Small intestine (tissue), 7 donors: ENCODE results near the gene RYR2. TPM values are rescaled to one million over a fixed set of nuclear protein-coding genes. Genes with fewer than 3 reads are reported as not detected.

Source experiments
- DNase-seq, 2 donors: peaks; one replicate each; pipeline versions ENCODE4 v3.0.0 to v3.0.0-alpha.2; 2013
- FAIRE-seq: peaks from 2 replicates; lab custom pipeline; 2012; peaks lifted over from hg19 to GRCh38; lab: Jason Lieb, UNC
- H3K27ac ChIP-seq, 3 donors: one replicate each; pipeline ENCODE4 v1.5.1; 2013; ENCODE audit warnings: low read length in 2 of 3, mild to moderate bottlenecking in 2 of 3, control low read depth in 1 of 3, inconsistent platforms in 1 of 3, low read depth in 1 of 3, moderate library complexity in 1 of 3
- H3K27me3 ChIP-seq, 3 donors: one replicate each; pipeline ENCODE4 v1.6.1; 2013; ENCODE audit warnings: low read length in 3 of 3, inconsistent platforms in 1 of 3; ENCODE audit not compliant: control insufficient read depth in 3 of 3, insufficient read depth in 3 of 3
- H3K36me3 ChIP-seq, 3 donors: one replicate each; pipeline ENCODE4 v1.6.1; 2013; ENCODE audit warnings: low read length in 3 of 3, inconsistent platforms in 1 of 3, low read depth in 1 of 3, mild to moderate bottlenecking in 1 of 3, moderate library complexity in 1 of 3; ENCODE audit not compliant: control insufficient read depth in 3 of 3, insufficient read depth in 2 of 3
- H3K4me1 ChIP-seq, 3 donors: one replicate each; pipeline ENCODE4 v1.6.1; 2013; ENCODE audit warnings: low read length in 2 of 3, inconsistent platforms in 1 of 3, low read depth in 1 of 3, mild to moderate bottlenecking in 1 of 3, moderate library complexity in 1 of 3; ENCODE audit not compliant: control insufficient read depth in 3 of 3, insufficient read depth in 2 of 3
- H3K4me3 ChIP-seq, 3 donors: one replicate each; pipeline ENCODE4 v1.5.1; 2013; ENCODE audit warnings: low read length in 3 of 3, control low read depth in 1 of 3, inconsistent platforms in 1 of 3, low read depth in 1 of 3, mild to moderate bottlenecking in 1 of 3, moderate library complexity in 1 of 3
- H3K9me3 ChIP-seq, 2 donors: one replicate each; pipeline ENCODE4 v1.6.1; 2013; ENCODE audit warnings: low read depth in 1 of 2, low read length in 1 of 2; ENCODE audit not compliant: control insufficient read depth in 2 of 2, insufficient read depth in 1 of 2
- WGBS, 3 donors: extraction: QIAGEN DNeasy Blood & Tissue Kit; methylation state at CpG; one replicate each; pipeline ENCODE4 v1.1.7; 2013; 5-methylcytosine and 5-hydroxymethylcytosine counted together
- polyA plus RNA-seq, 4 donors: library from polyadenylated mRNA; stranded (reverse) in 3 of 4; unstranded in 1 of 4; fragments of 200-250 nt in 3 of 4; fragments of 120-200 nt in 1 of 4; gene quantifications; one replicate each; pipeline versions ENCODE4 v1.2.1 to v1.2.3, GENCODE V29; 2013
- donor health status: healthy with polysubstance abuse.
- donor health status: control.
- donor health status: control.
- donor health status: Bipolar disorder and iron deficiency.
- donor health status: healthy.

RYR2 gene
- polyA plus RNA-seq, 4 donors: 0.22 to 1.5 (median 0.62) TPM

DNA sequence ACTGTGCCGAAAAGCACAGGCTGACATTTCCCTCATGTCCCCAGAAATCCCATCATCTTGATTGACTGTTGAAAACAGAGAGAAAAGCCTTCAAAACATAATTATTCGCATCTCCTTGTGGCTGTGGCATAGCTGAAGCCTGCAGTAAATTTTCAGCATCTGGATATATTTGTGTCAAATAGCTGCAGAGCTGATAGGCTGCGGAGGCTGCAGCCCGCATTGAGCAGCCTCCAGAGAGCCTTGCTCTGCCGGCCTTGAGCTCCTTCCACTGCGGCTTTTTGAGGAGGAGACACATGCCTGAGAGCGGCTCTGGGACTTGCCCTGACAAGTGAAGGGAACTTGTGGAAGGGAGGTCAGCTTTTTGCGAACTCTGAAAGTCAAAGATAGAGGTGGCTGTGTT, 144.7 kb downstream of the RYR2 start:
- DNase-seq: no peak
- H3K27me3 ChIP-seq: no peaks in the 10 kb centered on the region
- H3K27ac ChIP-seq: no peak overlapping the region
- H3K9me3 ChIP-seq: no peaks in the 10 kb centered on the region
- FAIRE-seq: no peak
- H3K36me3 ChIP-seq: no peaks in the 10 kb centered on the region
- no peaks in the 10 kb centered on the region for H3K4me1 ChIP-seq
- H3K4me3 ChIP-seq: no peak overlapping the region
- 46 to 69% (median 58%) methylated on average over 8 of the region's 8 CpGs for WGBS, 3 donors

DNA sequence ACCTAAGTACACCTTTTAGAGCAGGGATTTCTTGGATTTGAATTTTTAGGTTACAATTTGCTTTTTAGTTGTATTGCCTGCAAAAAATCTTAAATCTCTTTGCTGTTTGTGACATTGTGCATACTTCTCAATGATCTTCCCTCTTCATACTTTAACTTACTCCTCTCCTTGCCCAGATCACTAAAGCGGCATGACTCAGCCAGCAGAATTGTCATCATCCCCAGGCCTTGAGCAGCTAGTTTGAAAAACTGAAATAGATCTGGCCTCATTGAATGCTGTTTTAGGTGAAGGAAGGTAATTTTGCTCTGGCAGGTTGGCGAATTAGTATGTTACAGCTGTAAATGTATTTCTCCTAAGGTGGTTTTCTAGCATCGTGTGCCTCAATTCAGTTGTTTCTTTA, 145.9 kb downstream of the RYR2 start:
- H3K9me3 ChIP-seq: no peaks in the 10 kb centered on the region
- H3K4me1 ChIP-seq: no peaks in the 10 kb centered on the region
- no peak overlapping the region for H3K4me3 ChIP-seq
- no peak for DNase-seq
- H3K36me3 ChIP-seq: no peaks in the 10 kb centered on the region
- WGBS, 3 donors: 86 to 90% (median 89%) methylated on average over 3 of the region's 3 CpGs
- no peak overlapping the region for H3K27ac ChIP-seq
- no peak for FAIRE-seq
- no peaks in the 10 kb centered on the region for H3K27me3 ChIP-seq

DNA sequence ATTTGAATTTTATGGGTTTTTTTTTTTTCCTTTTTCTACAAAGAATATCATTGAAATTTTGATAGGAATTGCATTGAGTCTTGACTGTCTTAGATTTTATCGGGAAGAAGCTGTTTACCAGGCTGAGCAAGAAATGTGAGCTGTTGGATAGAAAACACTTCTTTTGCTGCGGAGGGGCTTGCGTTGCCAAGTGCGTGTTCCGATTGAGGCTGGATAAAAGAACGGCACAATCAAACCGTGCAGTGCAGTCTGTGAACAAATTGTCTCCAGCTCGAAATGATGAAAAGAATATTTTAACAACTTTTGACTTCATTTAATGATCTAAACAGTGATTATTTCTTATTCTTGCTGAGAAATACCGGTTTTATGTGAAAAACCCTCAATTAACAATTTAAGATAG, 149.4 kb downstream of the RYR2 start:
- no peak overlapping the region for H3K4me3 ChIP-seq
- no peaks in the 10 kb centered on the region for H3K4me1 ChIP-seq
- DNase-seq (no peak), FAIRE-seq (no peak)
- no peaks in the 10 kb centered on the region for H3K9me3 ChIP-seq
- no peak overlapping the region for H3K27ac ChIP-seq
- no peaks in the 10 kb centered on the region for H3K36me3 ChIP-seq
- WGBS, 3 donors: 81 to 93% (median 83%) methylated on average over 9 of the region's 9 CpGs
- H3K27me3 ChIP-seq: no peaks in the 10 kb centered on the region

DNA sequence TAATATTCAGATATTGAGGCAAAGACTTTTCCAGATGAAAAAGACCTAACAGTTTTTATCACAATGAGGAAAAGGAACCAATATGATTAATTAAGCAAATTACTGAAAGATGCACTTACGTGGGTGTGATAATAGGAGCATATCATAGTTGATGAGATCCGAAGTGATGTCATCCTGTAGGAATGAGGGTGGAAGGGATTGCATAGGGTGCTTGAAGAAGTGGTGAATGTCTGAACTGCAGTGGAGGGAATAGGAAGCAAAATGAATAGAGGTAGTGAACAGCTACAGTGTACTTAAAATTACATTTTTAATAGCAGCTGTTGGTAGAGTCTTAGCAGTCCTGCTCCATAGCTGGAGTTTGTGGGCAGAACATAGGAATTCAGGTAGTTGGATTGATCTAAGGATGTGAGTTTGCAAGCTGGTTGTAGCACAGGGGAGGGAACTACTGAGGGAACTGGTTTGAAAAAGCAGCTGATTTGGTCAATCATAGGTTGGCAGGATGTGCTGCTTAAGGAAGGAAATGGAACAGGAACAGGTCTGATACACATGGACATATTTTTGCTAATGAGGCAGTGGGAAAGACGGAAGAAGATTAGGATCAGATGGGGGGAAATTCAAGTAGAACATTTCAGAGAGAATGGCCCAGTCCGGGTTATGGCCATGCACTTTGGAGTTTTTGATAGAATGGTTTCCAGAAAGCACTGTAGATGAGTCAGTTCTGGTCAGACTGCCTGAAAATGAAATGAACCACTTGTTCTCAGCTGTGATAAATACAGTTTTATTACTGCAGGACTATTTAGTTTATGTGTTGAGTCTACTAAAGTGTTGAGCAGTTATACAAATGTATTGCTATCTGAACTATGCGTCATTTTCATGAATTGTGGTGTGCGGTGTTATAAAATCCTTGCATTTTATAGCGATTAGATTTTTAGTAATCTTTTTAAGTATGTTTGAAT, 155.8 kb downstream of the RYR2 start:
- H3K27me3 ChIP-seq: no peaks in the 10 kb centered on the region
- H3K9me3 ChIP-seq: no peaks in the 10 kb centered on the region
- H3K27ac ChIP-seq: no peak overlapping the region
- FAIRE-seq (no peak), DNase-seq (no peak)
- no peaks in the 10 kb centered on the region for H3K36me3 ChIP-seq
- H3K4me1 ChIP-seq: no peaks in the 10 kb centered on the region
- WGBS, 3 donors: 64 to 76% (median 71%) methylated on average over 7 of the region's 7 CpGs
- H3K4me3 ChIP-seq: no peak overlapping the region

- no peak overlapping the region for H3K4me3 ChIP-seq
- 63 to 78% (median 74%) methylated on average over 6 of the region's 6 CpGs for WGBS, 3 donors
- H3K27ac ChIP-seq: no peak overlapping the region
- no peaks in the 10 kb centered on the region for H3K27me3 ChIP-seq
- no peaks in the 10 kb centered on the region for H3K9me3 ChIP-seq
- FAIRE-seq: no peak
- DNase-seq: no peak
- H3K36me3 ChIP-seq: no peaks in the 10 kb centered on the region
- H3K4me1 ChIP-seq: no peaks in the 10 kb centered on the region
Measured at GRCh38 chr1:237199026-237199425, 157.0 kb downstream of the RYR2 start.

DNA sequence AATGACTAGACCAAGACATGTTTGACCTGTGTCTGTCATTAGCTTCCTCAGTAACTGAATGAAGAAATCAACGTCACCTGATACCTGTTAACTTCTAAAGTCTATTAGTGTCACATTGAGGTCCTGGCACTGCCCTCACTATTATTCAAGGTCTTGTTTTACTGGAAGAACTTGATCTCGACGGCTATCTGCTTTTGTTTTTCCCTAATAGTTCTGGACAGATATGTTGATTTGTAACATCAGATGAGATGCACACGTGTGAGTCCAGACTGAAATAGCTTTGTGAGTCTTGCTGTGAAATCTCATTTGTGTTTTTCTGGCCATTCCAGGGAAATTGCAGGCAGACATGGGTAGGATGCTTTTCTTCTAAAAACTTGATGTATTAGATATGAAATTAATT, 159.2 kb downstream of the RYR2 start:
- H3K4me3 ChIP-seq: no peak overlapping the region
- 66 to 84% (median 71%) methylated on average over 4 of the region's 4 CpGs for WGBS, 3 donors
- no peaks in the 10 kb centered on the region for H3K9me3 ChIP-seq
- no peaks in the 10 kb centered on the region for H3K4me1 ChIP-seq
- FAIRE-seq (no peak), DNase-seq (no peak)
- H3K27ac ChIP-seq: no peak overlapping the region
- no peaks in the 10 kb centered on the region for H3K36me3 ChIP-seq
- no peaks in the 10 kb centered on the region for H3K27me3 ChIP-seq

DNA sequence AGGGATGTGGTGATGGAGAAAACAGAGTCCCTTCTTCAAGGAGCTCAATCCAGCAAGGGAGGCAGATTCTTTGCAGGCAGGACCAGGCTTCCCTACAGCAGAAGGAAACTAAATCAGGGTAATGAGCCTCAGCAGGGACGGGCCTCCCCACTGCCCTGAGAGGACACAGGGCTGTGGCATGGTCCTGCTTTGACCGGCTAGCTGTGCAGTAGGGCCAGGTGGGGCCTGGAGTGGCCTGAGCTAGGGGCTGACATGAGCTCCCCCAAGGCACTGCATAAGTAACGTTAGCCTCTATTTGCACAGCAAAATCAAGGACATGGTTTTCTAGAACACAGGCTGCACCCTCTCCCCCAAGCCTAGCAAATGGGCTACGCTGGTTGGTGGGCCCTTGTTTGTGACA, 162.9 kb downstream of the RYR2 start:
- H3K36me3 ChIP-seq: no peaks in the 10 kb centered on the region
- no peak for DNase-seq
- H3K4me1 ChIP-seq: no peaks in the 10 kb centered on the region
- no peak for FAIRE-seq
- H3K4me3 ChIP-seq: no peak overlapping the region
- no peaks in the 10 kb centered on the region for H3K9me3 ChIP-seq
- H3K27ac ChIP-seq: no peak overlapping the region
- 70 to 76% (median 73%) methylated on average over 4 of the region's 4 CpGs for WGBS, 3 donors
- H3K27me3 ChIP-seq: no peaks in the 10 kb centered on the region

DNA sequence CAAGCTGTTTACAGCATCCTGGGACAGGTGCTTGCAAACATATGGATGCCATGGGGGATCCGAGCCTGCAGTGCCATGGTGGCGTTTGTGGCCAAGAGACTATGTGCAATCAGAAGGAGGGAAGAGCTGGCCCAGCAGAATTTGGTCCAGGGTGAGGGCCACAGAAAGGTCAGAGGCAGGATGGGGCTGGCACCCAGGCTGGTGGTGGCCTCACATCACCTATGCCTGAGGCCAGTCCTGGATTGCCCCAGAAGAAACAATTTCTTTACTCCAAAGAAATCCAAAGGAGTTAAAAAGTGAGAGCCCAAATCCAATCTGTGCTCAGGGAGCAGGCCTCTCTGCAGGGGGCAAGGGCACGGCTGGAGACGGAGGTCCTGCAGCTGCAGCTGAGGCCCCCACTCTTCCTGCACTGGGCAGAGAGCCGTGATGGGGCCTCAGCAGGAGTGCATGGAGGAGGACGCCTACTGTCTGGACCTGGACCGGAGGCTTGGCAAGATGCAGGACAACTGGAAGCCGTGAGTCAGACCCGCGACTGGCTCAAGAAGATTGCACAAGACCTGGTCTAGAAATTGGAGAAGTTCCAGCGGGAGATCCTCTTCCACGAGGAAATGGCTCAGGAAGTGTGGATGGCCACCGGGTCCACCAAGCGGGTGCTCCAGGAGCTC, 163.5 kb downstream of the RYR2 start:
- H3K9me3 ChIP-seq: no peaks in the 10 kb centered on the region
- H3K27ac ChIP-seq: no peak overlapping the region
- H3K4me1 ChIP-seq: no peaks in the 10 kb centered on the region
- H3K4me3 ChIP-seq: no peak overlapping the region
- DNase-seq (peak in 1 of 2 donors; percentile 3), FAIRE-seq (no peak)
- no peaks in the 10 kb centered on the region for H3K36me3 ChIP-seq
- H3K27me3 ChIP-seq: no peaks in the 10 kb centered on the region
- 65 to 74% (median 68%) methylated on average over 14 of the region's 14 CpGs for WGBS, 3 donors
